HepG2 (cell line): ENCODE results near the gene RABGAP1. TPM values are rescaled to one million over a fixed set of nuclear protein-coding genes. Genes with fewer than 3 reads are reported as not detected.

Source experiments
- MTA3 ChIP-seq: sonication (generic); formaldehyde crosslinking; IDR thresholded peaks from 2 replicates; pipeline ENCODE4 v1.4.0; 2020; ENCODE audit warnings: missing genetic modification reagents
- NR1H2 ChIP-seq: sonication (generic); formaldehyde crosslinking; IDR thresholded peaks from 2 replicates; pipeline ENCODE4 v1.8.1; 2022; ENCODE audit warnings: low read depth, missing genetic modification reagents, borderline replicate concordance
- SIX1 ChIP-seq: sonication (generic); formaldehyde crosslinking; IDR thresholded peaks from 2 replicates; pipeline ENCODE4 v1.4.0; 2020; ENCODE audit warnings: missing genetic modification reagents, borderline replicate concordance
- SMC3 ChIP-seq: IDR thresholded peaks from 2 replicates; pipeline ENCODE4 v1.6.1; 2011; ENCODE audit warnings: low read length, improper control_type of control experiment
- polyA plus RNA-seq, 8 experiments: library from polyadenylated mRNA; depleted of rRNA in 3 of 8; stranded (reverse) in 7 of 8; unstranded in 1 of 8; fragments of >200 nt; fragmentation: Illumina TruSeq in 4 of 8; extraction: Trizol in 4 of 8; gene quantifications; 2 replicates each; pipeline versions ENCODE4 v1.2.1 to v1.2.3, GENCODE V29; 2011 to 2016; ENCODE audit warnings: low read depth in 4 of 8, missing spikeins in 1 of 8, mixed read lengths in 1 of 8; ENCODE audit not compliant: insufficient read depth in 1 of 8
- total RNA-seq, 5 experiments: library from RNA; depleted of rRNA; stranded (reverse); fragments of >200 nt; fragmentation: Illumina TruSeq; extraction: Trizol; gene quantifications; 2 replicates each; pipeline ENCODE4 v1.2.3, GENCODE V29; 2016; ENCODE audit warnings: low read depth in 1 of 5
- TF ChIP-seq, protein P1 (sequence below): sonication (generic); formaldehyde crosslinking; IDR thresholded peaks from 2 replicates; pipeline ENCODE4 v1.4.0; 2020; ENCODE audit warnings: mild to moderate bottlenecking, missing genetic modification reagents
- TF ChIP-seq, protein P2 (sequence below): sonication (generic); formaldehyde crosslinking; IDR thresholded peaks from 2 replicates; pipeline ENCODE4 v1.8.0; 2022; ENCODE audit warnings: mild to moderate bottlenecking, missing genetic modification reagents
- TF ChIP-seq, protein P3 (sequence below): sonication (generic); formaldehyde crosslinking; IDR thresholded peaks from 2 replicates; pipeline ENCODE4 v1.5.0; 2020; ENCODE audit warnings: mild to moderate bottlenecking, missing genetic modification reagents, moderate library complexity
- TF ChIP-seq, protein P4 (sequence below): IDR thresholded peaks from 2 replicates; pipeline ENCODE4 v1.6.1; 2016
- TF ChIP-seq, protein P5 (sequence below): sonication (generic); formaldehyde crosslinking; IDR thresholded peaks from 2 replicates; pipeline ENCODE4 v1.4.0; 2020; ENCODE audit warnings: missing genetic modification reagents

The RABGAP1 gene
- total and polyA plus RNA-seq, 2 of the 13 experiments (the other 11 are each of a cell fraction or from before 2014, with no cell fraction given) = 19.1 to 19.3 TPM

DNA sequence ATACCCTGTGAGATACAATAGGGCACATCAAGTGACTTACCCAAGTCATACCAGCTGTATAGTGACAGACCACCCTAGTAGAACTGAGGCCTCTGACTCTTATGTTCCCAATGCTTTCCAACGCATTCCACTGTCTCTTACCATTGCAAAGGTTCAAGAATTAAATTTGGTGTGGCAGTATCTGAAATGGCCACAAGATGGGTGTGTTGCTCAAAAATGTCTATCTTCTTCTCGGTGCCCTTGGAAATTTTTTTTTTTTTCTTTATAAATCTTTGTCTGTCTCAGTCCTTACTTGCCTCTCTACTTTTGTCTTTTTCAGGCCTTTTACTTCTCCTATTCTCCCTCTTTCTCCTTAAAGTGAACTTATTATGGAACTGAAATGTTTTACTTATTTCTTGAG is 141.0 kb downstream of the RABGAP1 start (continued):
- TF ChIP-seq, protein P1, sequence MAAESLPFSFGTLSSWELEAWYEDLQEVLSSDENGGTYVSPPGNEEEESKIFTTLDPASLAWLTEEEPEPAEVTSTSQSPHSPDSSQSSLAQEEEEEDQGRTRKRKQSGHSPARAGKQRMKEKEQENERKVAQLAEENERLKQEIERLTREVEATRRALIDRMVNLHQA (CRISPR knock-in tag) = no peak
- TF ChIP-seq, protein P2, sequence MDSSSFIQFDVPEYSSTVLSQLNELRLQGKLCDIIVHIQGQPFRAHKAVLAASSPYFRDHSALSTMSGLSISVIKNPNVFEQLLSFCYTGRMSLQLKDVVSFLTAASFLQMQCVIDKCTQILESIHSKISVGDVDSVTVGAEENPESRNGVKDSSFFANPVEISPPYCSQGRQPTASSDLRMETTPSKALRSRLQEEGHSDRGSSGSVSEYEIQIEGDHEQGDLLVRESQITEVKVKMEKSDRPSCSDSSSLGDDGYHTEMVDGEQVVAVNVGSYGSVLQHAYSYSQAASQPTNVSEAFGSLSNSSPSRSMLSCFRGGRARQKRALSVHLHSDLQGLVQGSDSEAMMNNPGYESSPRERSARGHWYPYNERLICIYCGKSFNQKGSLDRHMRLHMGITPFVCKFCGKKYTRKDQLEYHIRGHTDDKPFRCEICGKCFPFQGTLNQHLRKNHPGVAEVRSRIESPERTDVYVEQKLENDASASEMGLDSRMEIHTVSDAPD (CRISPR knock-in tag) = no peak
- TF ChIP-seq MTA3 (CRISPR knock-in tag) (no peak), NR1H2 (no peak), SMC3 (peak; percentile 84), SIX1 (no peak)
- TF ChIP-seq, protein P3, sequence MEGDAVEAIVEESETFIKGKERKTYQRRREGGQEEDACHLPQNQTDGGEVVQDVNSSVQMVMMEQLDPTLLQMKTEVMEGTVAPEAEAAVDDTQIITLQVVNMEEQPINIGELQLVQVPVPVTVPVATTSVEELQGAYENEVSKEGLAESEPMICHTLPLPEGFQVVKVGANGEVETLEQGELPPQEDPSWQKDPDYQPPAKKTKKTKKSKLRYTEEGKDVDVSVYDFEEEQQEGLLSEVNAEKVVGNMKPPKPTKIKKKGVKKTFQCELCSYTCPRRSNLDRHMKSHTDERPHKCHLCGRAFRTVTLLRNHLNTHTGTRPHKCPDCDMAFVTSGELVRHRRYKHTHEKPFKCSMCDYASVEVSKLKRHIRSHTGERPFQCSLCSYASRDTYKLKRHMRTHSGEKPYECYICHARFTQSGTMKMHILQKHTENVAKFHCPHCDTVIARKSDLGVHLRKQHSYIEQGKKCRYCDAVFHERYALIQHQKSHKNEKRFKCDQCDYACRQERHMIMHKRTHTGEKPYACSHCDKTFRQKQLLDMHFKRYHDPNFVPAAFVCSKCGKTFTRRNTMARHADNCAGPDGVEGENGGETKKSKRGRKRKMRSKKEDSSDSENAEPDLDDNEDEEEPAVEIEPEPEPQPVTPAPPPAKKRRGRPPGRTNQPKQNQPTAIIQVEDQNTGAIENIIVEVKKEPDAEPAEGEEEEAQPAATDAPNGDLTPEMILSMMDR = peak; percentile 69
- TF ChIP-seq, protein P4, sequence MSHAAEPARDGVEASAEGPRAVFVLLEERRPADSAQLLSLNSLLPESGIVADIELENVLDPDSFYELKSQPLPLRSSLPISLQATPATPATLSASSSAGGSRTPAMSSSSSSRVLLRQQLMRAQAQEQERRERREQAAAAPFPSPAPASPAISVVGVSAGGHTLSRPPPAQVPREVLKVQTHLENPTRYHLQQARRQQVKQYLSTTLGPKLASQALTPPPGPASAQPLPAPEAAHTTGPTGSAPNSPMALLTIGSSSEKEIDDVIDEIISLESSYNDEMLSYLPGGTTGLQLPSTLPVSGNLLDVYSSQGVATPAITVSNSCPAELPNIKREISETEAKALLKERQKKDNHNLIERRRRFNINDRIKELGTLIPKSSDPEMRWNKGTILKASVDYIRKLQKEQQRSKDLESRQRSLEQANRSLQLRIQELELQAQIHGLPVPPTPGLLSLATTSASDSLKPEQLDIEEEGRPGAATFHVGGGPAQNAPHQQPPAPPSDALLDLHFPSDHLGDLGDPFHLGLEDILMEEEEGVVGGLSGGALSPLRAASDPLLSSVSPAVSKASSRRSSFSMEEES = no peak
- TF ChIP-seq, protein P5, sequence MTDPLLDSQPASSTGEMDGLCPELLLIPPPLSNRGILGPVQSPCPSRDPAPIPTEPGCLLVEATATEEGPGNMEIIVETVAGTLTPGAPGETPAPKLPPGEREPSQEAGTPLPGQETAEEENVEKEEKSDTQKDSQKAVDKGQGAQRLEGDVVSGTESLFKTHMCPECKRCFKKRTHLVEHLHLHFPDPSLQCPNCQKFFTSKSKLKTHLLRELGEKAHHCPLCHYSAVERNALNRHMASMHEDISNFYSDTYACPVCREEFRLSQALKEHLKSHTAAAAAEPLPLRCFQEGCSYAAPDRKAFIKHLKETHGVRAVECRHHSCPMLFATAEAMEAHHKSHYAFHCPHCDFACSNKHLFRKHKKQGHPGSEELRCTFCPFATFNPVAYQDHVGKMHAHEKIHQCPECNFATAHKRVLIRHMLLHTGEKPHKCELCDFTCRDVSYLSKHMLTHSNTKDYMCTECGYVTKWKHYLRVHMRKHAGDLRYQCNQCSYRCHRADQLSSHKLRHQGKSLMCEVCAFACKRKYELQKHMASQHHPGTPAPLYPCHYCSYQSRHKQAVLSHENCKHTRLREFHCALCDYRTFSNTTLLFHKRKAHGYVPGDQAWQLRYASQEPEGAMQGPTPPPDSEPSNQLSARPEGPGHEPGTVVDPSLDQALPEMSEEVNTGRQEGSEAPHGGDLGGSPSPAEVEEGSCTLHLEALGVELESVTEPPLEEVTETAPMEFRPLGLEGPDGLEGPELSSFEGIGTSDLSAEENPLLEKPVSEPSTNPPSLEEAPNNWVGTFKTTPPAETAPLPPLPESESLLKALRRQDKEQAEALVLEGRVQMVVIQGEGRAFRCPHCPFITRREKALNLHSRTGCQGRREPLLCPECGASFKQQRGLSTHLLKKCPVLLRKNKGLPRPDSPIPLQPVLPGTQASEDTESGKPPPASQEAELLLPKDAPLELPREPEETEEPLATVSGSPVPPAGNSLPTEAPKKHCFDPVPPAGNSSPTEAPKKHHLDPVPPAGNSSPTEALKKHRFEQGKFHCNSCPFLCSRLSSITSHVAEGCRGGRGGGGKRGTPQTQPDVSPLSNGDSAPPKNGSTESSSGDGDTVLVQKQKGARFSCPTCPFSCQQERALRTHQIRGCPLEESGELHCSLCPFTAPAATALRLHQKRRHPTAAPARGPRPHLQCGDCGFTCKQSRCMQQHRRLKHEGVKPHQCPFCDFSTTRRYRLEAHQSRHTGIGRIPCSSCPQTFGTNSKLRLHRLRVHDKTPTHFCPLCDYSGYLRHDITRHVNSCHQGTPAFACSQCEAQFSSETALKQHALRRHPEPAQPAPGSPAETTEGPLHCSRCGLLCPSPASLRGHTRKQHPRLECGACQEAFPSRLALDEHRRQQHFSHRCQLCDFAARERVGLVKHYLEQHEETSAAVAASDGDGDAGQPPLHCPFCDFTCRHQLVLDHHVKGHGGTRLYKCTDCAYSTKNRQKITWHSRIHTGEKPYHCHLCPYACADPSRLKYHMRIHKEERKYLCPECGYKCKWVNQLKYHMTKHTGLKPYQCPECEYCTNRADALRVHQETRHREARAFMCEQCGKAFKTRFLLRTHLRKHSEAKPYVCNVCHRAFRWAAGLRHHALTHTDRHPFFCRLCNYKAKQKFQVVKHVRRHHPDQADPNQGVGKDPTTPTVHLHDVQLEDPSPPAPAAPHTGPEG (CRISPR knock-in tag) = no peak
